GM19238 (cell line): ENCODE results near the gene FASTK.
A peak's percentile ranks its signal among the peaks of the same experiment; 100 is the strongest.

Experiments used
- DNase-seq: peaks from one replicate; pipeline ENCODE4 v3.0.0; 2011; ENCODE audit warnings: low spot score; ENCODE audit not compliant: insufficient read length

Gene FASTK

DNA sequence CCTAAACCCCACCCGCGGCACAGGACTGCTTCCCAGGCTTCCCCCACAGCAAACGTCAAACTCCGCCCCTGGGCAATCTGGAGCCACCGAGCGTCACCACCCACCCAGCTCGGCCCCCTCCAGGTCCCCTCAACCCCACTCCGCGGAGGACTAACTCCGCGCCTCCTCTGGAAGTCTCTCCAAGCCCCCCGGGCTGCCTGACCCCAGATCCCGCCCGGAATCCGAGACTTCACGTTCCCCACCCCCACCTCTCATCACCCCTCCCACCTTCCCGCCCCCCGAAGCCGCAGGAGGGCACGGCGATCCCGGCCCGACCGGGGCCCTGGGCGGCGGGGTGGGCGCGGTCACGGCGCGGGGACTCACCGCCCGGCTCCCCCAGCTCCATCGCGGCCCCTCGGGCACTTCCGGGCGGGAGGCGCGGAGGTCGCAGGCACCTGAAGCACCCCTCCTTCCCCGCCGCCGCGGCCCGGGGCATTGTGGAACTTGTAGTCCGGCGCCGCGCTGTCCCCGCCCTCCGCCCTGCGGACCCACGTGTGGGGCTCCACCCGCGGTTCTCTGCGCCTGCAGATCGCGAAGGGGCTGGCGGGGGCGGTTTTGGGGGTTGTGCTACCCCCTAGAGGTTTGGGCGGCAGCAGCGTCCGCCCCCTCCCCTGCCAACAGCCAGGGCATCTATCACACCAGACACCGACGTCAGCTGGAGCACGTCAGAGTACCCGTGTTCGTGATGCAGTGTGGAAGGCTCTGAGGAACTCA lies 2.6 kb upstream of the FASTK start, which contains the start of gene TMUB1:
Gene TMUB1 (minus strand): TSS at position 423 of the 753 bp plus-strand sequence. CDS start 930 bp downstream, outside the sequence.
- peak; percentile 87 for DNase-seq

DNA sequence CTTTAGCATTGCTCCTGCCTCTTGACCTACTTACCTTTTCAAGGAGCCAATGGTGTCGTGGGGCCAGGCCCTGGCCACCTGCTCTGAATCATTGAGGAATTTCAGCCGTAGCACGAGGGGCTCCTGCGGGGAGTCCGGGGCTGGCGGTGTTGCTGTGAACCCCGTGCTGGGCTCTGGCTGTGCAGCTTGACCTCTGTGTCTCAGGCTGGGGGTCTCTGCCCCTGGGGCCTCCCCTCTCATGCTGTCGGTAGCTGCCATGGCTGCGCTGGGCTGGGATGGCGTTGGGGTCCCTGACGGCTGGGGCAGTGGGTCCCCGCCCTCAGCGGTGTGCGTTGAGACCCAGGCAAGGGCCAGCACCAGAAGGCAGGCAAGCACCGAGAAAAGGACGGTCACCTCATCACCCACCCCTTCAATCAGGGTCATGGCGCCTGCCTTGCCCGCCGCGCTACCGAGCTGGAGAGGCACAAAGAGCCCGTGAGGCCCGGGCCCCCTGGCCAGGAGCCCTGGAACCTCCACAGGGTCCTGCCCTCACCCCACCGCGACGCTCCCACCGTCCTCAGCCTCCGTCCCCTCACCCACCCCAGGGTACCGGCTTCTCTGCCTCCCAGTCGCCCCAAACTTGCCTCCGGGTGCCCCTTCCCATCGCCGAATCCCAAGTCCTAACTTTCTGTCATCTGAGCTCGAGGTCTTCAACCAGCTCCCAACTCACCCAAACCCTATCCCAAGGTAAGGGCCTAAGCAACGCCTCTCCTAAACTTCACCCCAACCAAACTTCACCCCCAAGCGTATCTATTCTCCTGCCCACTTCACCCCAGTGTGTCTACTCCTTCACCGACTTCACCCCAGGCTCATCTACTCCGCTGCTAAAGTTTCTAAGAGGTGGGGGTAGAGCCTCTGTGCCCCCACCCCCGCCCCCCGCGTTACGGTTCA lies 1.8 kb upstream of the FASTK start:
- DNase-seq: no peak

DNA sequence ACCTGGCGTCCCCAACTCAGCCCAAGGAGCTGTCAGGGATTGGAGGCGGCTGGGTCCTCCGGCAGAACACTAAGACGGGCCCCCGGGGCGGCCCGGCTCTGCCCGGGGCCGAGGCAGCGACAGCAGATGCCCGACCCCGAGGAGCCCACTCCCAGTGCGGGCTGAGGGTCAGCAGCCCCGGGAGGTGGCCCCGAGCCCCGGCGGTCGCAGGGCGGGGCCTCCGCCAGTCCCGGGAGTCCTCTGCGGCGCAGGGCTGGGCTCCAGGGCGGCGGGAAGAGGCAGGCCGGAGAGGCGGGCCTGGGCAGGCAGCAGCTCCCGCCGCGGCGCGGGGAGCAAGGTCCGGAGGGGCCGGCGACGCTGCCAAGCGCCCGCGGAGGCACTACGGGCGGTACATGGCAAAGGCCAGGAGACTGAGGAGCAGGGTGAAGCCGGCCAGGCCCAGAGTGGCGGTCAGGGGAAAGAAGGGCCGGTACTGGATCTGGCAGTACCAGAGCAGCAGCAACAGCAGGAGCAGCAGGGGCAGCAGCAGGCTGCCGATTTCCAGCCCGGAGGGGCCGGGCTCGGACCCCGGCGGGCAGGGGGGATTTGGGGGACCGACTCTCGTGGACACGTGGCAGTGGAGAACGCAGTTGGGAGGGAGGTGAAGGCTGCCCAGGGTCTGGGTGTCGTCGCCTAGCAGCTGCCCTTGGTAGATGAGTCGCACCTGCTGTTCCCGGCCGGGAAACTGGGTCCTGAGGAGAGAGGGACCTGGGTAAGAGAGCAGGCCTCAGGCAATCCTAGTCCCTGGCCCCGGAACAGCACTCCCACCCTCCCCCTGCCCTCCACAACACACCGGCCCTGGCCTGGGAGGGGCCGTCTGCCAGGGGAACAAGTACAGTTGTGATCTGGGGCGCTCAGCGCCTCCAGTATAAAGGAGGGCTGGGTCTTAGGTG lies 827 bp upstream of the FASTK start:
- no peak for DNase-seq

DNA sequence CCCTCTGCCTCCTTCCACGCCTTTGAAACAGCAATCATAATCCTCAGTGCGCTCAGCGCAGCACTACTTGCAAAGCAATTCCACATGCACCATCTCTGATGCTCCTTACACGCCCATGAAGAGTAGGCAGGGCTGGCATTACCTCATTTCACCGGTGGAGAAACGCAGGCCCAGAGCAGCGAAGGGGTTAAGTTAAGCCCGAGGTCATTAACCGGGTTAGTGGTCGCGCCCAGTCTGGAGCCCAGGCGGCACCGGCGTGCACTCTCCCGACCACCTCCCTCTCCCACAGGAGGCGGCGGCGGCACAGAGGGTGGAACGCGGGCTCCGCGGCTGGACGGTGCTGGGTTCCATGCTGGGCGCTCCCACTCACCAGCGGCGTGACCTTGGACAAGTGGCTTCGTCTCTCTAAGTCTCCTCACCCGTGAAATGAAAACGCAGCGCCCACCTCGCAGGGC lies 515 bp downstream of the FASTK start:
- no peak for DNase-seq

DNA sequence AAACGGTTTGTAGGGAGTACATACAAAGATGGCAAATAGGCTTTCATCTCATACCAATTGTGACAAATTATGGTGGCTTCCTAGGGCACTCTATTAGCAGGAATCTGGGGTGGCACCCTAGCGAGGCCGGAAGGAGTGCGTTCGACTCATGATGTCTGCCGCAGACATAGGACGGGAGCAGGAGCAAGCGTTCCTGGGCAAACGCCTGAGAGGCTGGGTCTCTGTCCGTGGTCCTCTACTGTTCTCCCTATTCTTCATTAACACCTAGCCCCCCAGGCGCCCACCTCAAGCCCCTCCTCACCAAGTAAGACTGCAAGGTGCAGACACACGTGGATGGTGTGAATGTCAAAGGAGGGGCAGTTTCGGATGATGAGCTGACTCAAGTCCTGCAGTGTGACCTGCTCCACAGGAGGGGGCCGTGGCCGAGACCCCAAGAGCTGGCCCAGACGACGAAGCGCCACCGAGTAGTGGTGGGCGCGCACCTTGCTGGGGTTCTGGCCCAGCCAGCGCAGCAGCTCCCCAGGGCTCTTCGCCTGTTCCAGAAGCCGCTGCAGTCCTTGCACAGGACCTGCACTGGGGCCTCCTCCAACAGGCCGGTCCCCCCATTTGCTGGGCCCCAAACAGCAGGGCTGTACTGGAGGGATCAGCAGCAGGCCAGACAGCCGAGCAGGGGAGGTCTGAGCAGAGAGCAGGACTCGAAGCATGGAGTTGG lies 1.3 kb downstream of the FASTK start:
- DNase-seq: no peak

DNA sequence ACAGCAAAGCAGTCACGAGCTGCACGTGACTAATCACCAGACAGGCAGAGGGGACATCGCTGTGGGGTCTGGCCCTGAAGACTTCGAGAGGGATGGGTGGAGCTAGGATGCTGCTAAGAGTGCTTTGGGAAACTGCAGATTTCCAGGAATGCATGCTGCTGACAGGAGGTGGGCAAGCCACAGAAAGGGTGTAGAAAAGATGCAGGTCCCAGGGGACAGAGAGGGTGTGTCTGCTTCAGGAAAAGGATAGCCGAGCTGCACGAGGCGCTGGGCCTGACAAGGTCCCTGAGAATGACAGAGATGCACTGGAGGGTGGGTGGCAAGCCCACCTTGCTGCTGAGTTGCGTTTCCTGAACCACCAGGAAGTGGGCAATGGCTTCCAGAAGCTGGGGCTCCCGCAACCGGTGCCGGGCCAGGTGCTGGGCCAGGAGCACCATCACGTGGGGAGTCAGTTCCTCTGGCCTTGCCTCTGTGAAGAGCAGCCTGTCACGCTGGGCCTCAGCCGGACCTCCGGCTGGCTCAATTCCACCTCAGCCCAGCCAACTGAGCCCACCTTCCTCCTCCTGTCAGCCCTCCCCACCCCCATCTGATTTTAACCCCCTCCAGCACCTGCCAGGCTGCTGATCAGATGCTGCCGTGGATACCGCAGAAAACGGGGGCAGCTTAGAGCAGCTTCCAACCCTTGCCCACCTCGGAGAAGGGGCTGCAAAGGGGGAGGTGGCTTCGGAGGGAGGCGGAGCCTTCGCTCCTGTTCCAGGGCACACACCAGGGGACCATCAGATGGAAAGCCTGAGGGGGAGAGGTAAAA lies 2.2 kb downstream of the FASTK start:
- no peak for DNase-seq

DNA sequence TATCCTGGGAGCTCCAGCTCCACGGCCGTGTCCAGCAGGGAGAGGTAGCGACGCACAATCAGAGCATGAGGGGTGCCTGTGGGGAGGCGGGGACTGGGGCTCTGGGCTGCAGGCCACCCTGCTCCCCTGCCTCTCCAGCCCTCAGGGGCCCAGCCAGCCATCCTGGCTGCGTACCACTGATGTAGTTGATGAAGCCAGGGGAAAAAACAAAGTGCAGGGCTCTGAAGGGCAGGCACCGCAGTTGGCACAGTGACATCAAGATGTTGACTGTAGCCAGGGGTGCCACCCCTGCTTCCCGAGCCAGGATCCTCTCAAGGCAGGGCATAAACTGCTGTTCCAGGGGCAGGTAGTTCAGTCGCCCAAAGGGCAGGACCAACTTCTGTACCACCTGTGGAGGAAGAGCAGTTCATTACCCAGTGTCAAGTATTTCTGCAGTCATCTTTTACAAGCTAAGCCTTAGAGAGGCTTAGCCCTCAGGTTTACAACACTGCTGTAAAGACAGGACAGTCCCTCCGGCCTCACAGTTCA lies 2.8 kb downstream of the FASTK start:
- DNase-seq: no peak

DNA sequence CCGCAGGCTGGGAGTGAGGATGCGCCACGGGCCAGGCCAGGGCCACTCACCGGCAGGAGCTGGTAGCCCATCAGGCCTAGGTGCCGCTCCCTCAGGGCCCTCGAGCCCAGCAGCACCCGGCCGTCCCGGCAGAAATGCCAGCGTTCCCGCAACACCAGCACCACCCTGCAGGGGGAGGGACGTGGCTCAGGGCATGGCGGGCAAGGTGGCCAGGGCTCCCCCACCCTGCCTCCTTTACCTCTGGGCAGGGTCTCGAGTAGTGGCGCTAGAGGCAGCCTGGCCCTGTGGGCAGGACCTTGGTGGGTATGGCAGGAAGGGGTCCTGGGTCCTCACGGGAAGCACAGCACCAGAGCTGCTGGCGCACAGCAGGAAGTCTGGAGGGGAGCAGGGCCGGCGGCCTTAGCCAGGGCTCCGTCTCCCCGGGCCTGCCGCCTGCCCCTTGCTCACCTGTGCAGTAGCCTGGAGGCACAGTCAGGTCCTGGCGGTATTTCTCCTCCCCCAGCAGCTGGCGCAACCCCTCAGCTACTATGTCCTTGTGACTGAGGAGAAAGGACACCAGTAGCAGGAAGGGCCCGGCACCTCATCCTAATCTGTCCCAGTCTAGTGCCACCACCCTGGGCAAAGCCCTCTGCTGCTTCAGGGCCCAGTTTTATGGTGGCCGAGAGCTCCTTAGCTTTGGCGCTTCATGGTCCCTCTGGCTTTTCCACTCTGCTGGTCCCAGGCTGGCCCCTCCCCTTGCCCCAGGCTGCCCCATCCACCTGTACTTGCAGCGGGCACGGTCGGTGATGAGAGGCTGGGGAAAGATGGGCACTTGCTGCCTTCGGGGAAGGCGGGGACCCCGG lies 3.5 kb downstream of the FASTK start:
- DNase-seq: no peak

DNA sequence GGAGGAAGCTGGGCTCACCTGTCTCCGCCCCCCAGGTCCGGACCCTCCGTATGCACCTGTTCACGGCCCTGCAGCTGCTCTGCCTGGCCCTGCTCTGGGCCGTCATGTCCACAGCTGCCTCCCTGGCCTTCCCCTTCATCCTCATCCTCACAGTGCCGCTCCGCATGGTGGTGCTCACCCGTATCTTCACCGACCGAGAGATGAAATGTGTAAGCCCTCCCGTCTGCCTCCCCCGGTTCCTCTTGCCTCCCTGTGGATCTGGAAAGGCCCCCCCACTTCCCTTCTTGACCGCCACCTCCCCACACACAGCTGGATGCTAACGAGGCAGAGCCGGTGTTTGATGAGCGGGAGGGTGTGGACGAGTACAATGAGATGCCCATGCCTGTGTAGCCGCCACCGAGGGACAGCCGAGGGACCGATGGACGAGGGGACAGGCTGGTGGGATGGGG lies 4.6 kb downstream of the FASTK start:
- no peak for DNase-seq

DNA sequence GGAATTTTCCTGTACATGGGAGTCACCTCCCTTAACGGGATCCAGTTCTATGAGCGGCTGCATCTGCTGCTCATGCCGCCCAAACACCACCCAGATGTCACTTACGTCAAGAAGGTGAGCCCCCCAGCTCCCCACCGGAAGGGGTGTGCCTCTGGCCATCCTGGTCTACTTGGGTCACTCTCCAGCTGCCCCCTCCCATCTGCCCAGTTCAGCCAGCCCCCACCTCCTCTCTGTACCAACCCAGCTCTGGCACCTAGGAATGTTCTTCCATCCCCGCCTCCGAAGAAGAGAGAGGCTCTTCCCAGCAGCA lies 5.0 kb downstream of the FASTK start:
- no peak for DNase-seq

DNA sequence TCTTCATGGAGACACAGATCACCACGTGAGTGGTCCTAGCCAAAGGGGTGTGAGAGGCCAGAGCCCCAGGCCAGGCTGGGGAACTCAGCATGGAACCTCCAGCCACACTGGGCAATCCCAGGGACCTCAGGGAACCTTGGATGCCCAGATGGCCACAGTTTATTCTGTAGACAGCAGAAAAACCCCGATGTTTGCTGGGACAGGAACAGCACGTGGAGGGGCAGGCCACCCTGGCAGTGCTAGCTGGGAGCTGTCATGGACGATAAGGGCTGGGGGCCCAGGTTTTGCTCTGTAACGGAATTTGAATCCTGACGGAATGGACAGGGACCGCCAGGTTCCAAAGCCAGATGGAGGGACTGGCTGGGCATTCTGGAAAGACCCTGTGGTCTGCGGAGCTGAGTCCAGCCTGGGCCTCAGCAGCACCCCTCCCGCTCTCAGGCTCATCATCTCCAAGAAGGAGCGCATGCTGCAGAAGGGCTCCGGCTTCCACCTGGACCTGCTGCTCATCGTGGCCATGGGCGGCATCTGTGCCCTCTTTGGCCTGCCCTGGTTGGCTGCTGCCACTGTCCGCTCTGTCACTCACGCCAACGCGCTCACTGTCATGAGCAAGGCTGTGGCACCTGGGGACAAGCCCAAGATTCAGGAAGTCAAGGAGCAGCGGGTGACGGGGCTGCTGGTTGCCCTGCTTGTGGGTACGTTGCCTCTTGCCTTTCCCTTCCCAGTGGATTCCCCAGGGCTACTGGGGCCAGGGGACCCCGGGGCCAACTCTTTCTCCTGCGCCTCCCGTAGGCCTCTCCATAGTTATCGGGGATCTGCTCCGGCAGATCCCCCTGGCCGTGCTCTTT lies 5.6 kb downstream of the FASTK start:
- no peak for DNase-seq

DNA sequence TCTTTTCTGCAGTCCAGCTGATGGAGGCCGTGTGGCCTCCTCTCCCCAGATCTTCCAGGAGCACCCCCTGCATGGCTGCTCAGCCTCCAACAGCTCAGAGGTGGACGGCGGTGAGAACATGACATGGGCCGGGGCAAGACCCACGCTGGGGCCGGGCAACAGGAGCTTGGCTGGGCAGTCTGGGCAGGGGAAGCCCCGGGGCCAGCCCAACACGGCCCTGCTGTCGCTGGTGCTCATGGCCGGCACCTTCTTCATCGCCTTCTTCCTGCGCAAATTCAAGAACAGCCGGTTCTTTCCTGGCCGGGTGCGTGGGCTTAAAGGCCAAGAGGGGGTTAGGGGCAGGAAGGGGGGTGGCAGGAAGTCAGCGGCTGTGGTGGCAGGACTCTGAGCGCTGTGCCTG lies 6.6 kb downstream of the FASTK start:
- no peak for DNase-seq

DNA sequence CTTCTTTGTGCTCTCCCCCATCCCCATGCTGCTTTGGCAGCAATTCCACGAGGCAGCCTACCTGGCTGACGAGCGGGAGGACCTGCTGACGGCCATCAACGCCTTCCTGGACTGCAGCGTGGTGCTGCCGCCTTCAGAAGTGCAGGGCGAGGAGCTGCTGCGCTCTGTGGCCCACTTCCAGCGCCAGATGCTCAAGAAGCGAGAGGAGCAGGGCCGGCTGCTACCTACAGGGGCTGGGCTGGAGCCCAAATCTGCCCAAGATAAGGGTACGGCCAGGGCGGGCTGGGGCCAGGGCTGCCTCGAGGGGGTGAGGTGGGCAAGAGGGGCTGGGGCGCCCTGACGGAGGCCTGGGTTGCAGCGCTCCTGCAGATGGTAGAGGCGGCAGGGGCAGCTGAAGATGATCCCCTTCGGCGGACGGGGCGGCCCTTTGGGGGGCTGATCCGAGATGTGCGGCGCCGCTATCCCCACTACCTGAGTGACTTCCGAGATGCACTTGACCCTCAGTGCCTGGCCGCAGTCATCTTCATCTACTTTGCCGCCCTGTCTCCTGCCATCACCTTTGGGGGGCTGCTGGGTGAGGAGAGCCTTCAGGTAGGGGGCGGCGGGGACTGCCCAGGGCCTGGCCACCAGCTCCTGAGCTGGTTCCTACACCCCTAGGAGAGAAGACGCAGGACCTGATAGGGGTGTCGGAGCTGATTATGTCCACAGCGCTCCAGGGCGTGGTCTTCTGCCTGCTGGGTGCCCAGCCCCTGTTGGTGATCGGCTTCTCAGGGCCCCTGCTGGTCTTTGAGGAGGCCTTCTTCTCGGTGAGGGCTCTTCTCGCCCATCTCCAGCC lies 9.4 kb downstream of the FASTK start:
- DNase-seq: no peak

DNA sequence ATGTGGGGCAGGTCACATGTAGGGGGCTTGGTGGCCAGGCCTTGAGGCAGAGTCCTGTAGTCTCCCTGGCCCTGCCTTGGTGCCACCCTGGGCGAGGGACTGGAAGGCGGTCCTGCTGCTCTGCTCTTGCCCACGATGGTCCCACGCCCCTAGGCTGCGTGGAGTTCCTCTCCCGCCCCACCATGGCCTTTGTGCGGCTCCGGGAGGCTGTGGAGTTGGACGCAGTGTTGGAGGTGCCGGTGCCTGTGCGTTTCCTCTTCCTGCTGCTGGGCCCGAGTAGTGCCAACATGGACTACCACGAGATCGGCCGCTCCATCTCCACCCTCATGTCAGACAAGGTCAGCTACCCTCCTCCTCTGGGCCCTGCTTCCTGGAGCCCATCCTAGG lies 10.0 kb downstream of the FASTK start:
- no peak for DNase-seq

DNA sequence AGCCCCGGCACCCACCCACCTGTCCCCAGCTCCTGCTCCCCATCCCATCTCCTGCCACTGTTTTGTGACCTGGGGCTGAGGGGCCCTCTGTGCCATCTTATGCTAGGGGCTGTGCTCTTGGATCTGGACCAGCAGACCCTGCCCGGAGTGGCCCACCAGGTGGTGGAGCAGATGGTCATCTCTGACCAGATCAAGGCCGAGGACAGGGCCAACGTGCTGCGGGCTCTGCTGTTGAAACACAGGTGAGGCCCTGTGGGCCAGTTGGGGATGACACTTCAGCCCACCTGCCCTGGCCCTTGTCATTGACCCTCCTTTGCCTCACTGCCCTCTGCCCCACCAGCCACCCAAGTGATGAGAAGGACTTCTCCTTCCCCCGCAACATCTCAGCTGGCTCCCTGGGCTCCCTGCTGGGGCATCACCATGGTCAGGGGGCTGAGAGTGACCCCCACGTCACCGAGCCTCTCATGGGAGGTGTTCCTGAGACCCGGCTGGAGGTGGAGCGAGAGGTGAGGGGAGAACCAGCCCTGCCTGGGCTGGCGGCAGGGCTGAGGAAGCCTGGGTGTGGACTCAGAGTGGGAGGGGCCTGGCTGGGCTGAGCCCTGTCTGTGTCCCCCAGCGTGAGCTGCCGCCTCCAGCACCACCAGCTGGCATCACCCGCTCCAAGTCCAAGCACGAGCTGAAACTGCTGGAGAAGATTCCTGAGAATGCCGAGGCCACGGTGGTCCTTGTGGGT lies 10.6 kb downstream of the FASTK start:
- DNase-seq: no peak

DNA sequence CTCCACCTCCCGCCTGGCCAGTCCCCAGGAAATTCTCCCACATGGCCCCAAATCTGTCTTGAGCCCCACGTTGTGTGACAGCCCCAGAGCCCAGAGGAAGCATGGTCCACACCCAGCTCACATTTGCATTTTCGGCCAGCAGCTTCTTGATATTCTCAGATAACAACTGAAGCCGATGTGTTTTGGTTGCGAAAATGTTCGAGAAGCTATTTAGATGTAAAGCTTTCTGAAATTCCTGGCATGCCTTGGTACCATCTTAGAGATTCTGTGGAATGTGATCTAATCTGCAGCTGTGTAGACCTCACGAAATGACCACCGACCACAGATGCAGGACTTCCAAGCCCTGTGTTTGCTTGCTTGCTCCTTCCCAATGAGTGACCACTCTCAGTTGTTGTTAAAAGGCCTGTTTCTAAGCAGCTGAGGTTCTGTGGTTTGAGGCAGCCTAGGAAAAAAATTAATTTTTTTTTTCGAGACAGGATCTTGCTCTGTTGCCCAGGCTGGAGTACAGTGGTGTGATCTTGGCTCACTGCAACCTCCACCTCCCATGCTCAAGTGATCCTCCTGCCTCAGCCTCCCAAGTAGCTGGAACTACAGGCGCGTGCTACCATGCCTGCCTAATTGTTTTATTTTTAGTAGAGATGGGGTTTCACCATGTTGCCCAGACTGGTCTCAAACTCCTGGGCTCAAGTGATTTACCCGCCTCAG lies 12.4 kb downstream of the FASTK start:
- DNase-seq: no peak
